Transverse colon (tissue), 4 donors: ENCODE data around the gene SMIM1.

Experiments
- CTCF ChIP-seq, 5 experiments: fragments of 200-600 bp in 3 of 5; fragments of 450-650 bp in 2 of 5; sonication (generic) in 3 of 5; IDR thresholded peaks; 1 replicate in 2 of 5; 2 replicates in 3 of 5; pipeline ENCODE4 v1.5.1; 2016 to 2017; ENCODE audit warnings: antibody characterized with exemption in 5 of 5, inconsistent platforms in 3 of 5, mild to moderate bottlenecking in 2 of 5, moderate library complexity in 1 of 5
- POLR2A ChIP-seq: fragments of 450-650 bp; IDR thresholded peaks from one replicate; pipeline ENCODE4 v1.6.1; 2016; ENCODE audit warnings: antibody characterized with exemption, mild to moderate bottlenecking, moderate library complexity
- POLR2AphosphoS5 ChIP-seq, 3 donors: sonication (generic); formaldehyde crosslinking; IDR thresholded peaks; one replicate each; pipeline ENCODE4 v1.6.1; 2016; ENCODE audit warnings: antibody characterized with exemption in 3 of 3

DNA sequence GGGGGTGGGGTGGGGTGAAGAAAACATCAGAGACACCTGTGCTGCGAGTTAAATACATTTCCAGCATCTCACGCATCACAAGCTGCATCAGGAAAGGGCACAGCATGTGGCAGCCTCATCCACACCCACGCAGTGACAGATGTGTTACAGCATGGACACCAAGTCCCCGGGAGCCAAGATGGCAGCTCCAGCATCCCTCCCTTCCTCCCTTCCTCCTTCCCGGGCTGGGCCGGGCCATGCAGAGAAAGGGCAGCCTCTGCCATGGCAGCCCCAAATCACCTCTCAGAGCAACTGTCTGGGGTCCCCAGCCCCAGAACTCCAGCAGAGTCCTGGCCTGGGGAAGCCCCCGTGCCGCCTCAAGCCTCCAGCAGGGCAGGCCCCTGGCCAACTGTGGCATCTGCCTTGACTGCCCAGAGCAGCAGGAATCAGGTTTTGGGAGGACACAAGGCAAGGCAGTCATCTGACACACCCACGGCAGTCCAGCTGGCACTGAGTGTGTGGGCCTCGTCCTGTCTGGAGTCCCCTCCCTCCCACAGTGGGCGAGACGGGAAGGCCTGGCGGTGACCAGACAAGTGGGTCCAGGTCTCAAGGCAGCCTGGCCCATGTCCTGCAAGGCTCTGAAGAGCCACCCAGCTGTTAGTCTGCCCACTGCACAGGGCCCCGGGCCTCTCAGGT, 6.2 kb downstream of the SMIM1 start:
- TF ChIP-seq CTCF (IDR thresholded peaks at IDR 0.05) = no peak
- TF ChIP-seq POLR2A = no peak
- TF ChIP-seq POLR2AphosphoS5 (IDR thresholded peaks at IDR 0.05) = no peak
